Smooth muscle cell (in vitro differentiated cells): ENCODE measurements around the gene ABLIM2. TPM values are rescaled to one million over a fixed set of nuclear protein-coding genes. Genes with fewer than 3 reads are reported as not detected.

ENCODE experiments used
- DNase-seq: peaks from one replicate; lab custom pipeline; 2025; ENCODE audit not compliant: unreplicated experiment; lab: John Stamatoyannopoulos, UW
- H2AFZ ChIP-seq: fragments of 200-600 bp; sonication (generic); 2 replicates; pipeline ENCODE4 v1.6.0; 2016; ENCODE audit warnings: antibody characterized with exemption, low read depth, mild to moderate bottlenecking
- H3F3A ChIP-seq: fragments of 200-600 bp; sonication (generic); 2 replicates; pipeline ENCODE4 v1.6.0; 2017; ENCODE audit warnings: antibody characterized with exemption, low read depth
- H3K27ac ChIP-seq: fragments of 200-600 bp; sonication (generic); 2 replicates; pipeline ENCODE4 v1.5.1; 2016; ENCODE audit warnings: low read depth, mild to moderate bottlenecking
- H3K27me3 ChIP-seq: fragments of 200-600 bp; sonication (generic); 2 replicates; pipeline ENCODE4 v1.6.1; 2016; ENCODE audit warnings: low read depth, mild to moderate bottlenecking
- H3K36me3 ChIP-seq: fragments of 200-600 bp; sonication (generic); 2 replicates; pipeline ENCODE4 v1.5.1; 2016; ENCODE audit warnings: low read depth
- H3K4me1 ChIP-seq: fragments of 200-600 bp; sonication (generic); 2 replicates; pipeline ENCODE4 v1.5.1; 2016; ENCODE audit warnings: low read depth
- H3K4me2 ChIP-seq: fragments of 200-600 bp; sonication (generic); 2 replicates; pipeline ENCODE4 v1.6.0; 2016; ENCODE audit warnings: mild to moderate bottlenecking
- H3K4me3 ChIP-seq: fragments of 200-600 bp; sonication (generic); 2 replicates; pipeline ENCODE4 v1.5.1; 2016; ENCODE audit warnings: mild to moderate bottlenecking
- H3K79me2 ChIP-seq: fragments of 200-600 bp; sonication (generic); 2 replicates; pipeline ENCODE4 v1.6.0; 2016; ENCODE audit warnings: low read depth, mild to moderate bottlenecking
- H3K9ac ChIP-seq: fragments of 200-600 bp; sonication (generic); 2 replicates; pipeline ENCODE4 v1.6.0; 2016; ENCODE audit warnings: low read depth
- H3K9me3 ChIP-seq: fragments of 200-600 bp; sonication (generic); replicated peaks from 2 replicates; pipeline ENCODE4 v1.5.1; 2016; ENCODE audit warnings: low read depth
- H4K20me1 ChIP-seq: fragments of 200-600 bp; sonication (generic); 2 replicates; pipeline ENCODE4 v1.6.0; 2016; ENCODE audit warnings: low read depth
- WGBS: methylation state at CpG from one replicate; pipeline ENCODE4 v1.1.7; 2016; ENCODE audit warnings: low lambda C conversion rate; 5-methylcytosine and 5-hydroxymethylcytosine counted together
- polyA plus RNA-seq: library from polyadenylated mRNA; unstranded; fragments of >200 nt; fragmentation: Nextera tagmentation; extraction: Ambion mirVana; gene quantifications from 2 replicates; pipeline ENCODE4 v1.2.1, GENCODE V29; 2016
- total RNA-seq: library from RNA; depleted of rRNA; stranded (reverse); fragments of >200 nt; gene quantifications from 2 replicates; pipeline ENCODE4 v1.2.3, GENCODE V29; 2014
- TF ChIP-seq, protein P1 (sequence below): fragments of 200-600 bp; sonication (generic); IDR thresholded peaks from 2 replicates; pipeline ENCODE4 v1.5.1; 2017; ENCODE audit warnings: borderline replicate concordance, mild to moderate bottlenecking, antibody characterized with exemption; ENCODE audit not compliant: insufficient read depth, poor library complexity, severe bottlenecking

The ABLIM2 gene
- total and polyA plus RNA-seq, 2 experiments from 2014 or later = 0.08 TPM; not detected in 1

- Histone ChIP-seq H3K9ac (no peak overlapping the region), H3K4me2 (no peak overlapping the region), H4K20me1 (no peaks in the 10 kb centered on the region), H3F3A (peaks cover 15% of the 10 kb centered on the region), H3K4me3 (no peak overlapping the region), H3K79me2 (no peaks in the 10 kb centered on the region), H3K4me1 (peaks cover 6% of the 10 kb centered on the region), H3K27ac (no peak overlapping the region), H3K27me3 (no peaks in the 10 kb centered on the region), H3K36me3 (no peaks in the 10 kb centered on the region), H2AFZ (no peak overlapping the region), H3K9me3 (no peaks in the 10 kb centered on the region)
- TF ChIP-seq, protein P1, sequence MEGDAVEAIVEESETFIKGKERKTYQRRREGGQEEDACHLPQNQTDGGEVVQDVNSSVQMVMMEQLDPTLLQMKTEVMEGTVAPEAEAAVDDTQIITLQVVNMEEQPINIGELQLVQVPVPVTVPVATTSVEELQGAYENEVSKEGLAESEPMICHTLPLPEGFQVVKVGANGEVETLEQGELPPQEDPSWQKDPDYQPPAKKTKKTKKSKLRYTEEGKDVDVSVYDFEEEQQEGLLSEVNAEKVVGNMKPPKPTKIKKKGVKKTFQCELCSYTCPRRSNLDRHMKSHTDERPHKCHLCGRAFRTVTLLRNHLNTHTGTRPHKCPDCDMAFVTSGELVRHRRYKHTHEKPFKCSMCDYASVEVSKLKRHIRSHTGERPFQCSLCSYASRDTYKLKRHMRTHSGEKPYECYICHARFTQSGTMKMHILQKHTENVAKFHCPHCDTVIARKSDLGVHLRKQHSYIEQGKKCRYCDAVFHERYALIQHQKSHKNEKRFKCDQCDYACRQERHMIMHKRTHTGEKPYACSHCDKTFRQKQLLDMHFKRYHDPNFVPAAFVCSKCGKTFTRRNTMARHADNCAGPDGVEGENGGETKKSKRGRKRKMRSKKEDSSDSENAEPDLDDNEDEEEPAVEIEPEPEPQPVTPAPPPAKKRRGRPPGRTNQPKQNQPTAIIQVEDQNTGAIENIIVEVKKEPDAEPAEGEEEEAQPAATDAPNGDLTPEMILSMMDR = no peak
- DNase-seq = no peak
- 91% methylated on average over 17 of the region's 17 CpGs for WGBS
These were observed 195.8 kb downstream of the ABLIM2 start for GRCh38 chr4:7962609-7963508.

DNA sequence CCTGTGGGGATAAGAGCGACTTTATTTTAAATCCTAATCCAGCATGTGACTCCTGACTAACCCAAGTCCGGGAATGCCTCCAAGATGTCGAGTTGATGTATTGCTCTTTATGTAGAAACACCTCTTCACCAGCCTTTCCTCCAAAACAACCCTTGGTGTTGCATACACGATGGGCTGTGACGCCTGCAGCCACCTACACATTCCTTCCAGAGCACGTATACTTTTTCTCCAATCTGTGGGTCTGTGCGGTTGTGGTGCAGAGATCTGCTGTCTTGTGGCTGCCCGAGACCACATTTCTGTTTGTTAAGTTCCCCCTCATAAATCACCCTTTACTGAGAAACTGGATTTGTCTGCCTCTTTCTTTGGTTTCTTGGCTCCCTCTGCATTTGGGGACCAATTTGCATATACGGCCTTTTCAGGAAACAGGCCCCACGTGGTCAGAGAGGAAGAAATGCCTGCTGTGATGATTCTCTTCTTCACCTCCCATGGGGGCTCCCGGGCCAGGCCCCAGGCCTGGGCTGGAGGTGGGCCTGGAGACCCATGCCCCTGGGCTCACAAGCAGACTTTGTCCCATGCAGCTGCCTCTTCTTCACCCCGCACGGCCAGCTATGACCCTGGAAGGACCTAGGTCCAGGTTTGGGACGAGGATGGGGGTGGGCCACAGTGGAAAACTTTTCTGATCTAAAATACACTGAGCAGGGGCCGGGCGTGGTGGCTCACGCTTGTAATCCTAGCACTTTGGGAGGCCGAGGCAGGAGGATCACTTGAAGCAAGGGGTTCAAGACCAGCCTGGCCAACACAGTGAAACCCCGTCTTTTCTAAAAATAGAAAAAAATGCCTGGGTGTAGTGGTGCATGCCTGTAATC lies 197.6 kb downstream of the ABLIM2 start:
- peak overlapping the region; percentile 40 for H3K9ac ChIP-seq
- peak overlapping the region; percentile 30 for H3K4me2 ChIP-seq
- H4K20me1 ChIP-seq = no peaks in the 10 kb centered on the region
- no peak for DNase-seq
- H3K36me3 ChIP-seq = no peaks in the 10 kb centered on the region
- H3K4me3 ChIP-seq = no peak overlapping the region
- H3K27me3 ChIP-seq = no peaks in the 10 kb centered on the region
- WGBS = 42% methylated on average over 19 of the region's 19 CpGs
- peak overlapping the region; percentile 74 for H3K27ac ChIP-seq
- no peaks in the 10 kb centered on the region for H3K79me2 ChIP-seq
- H2AFZ ChIP-seq = no peak overlapping the region
- peaks cover 9% of the 10 kb centered on the region for H3F3A ChIP-seq
- no peaks in the 10 kb centered on the region for H3K9me3 ChIP-seq
- peaks cover 6% of the 10 kb centered on the region for H3K4me1 ChIP-seq
- TF ChIP-seq, protein P1 = no peak

- no peak overlapping the region for H3K9ac ChIP-seq
- H3K4me2 ChIP-seq = no peak overlapping the region
- no peaks in the 10 kb centered on the region for H3K9me3 ChIP-seq
- H3K27me3 ChIP-seq = no peaks in the 10 kb centered on the region
- H3F3A ChIP-seq = peaks cover 5% of the 10 kb centered on the region
- no peaks in the 10 kb centered on the region for H3K79me2 ChIP-seq
- WGBS = 89% methylated on average over 11 of the region's 11 CpGs
- no peak for DNase-seq
- TF ChIP-seq, protein P1 = no peak
- H4K20me1 ChIP-seq = no peaks in the 10 kb centered on the region
- H3K36me3 ChIP-seq = no peaks in the 10 kb centered on the region
- H3K4me1 ChIP-seq = peaks cover 6% of the 10 kb centered on the region
- peak overlapping the region; percentile 74 for H3K27ac ChIP-seq
- H3K4me3 ChIP-seq = no peak overlapping the region
- H2AFZ ChIP-seq = no peak overlapping the region
These were observed 198.4 kb downstream of the ABLIM2 start for GRCh38 chr4:7960017-7960789.
